ENCODE results near the gene KCNG4. TPM values are rescaled to one million over a fixed set of nuclear protein-coding genes. Genes with fewer than 3 reads are reported as not detected.

Gene KCNG4
- total and polyA plus RNA-seq, 4 donors, result not detected

DNA sequence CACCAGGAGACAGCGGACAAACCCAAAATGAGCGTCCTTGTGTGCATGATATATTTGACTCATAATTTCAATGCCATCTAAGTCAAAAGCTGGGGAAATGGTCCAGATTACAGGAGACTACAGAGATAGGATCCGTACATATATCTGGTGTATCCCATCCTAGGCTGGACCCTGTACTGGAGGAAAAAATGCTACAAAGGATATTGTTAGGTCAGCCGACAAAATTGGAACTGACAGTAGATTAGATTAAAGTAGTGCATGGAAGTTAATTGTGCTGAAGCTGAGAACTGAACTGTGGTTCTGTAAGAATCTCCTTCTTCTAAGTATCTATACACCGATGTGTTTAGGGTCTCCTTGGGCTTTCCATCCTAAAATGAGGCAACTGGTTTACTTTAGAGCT is 24.3 kb downstream of the KCNG4 start:
- Histone ChIP-seq H3K27ac (ENCODE audit: low read depth in 1 of 2, low read length in 2 of 2) (no peak overlapping the region), H3K36me3 (ENCODE audit: control insufficient read depth in 4 of 4, insufficient read depth in 3 of 4, low read depth in 1 of 4, low read length in 3 of 4) (no peaks in the 10 kb centered on the region), H3K27me3 (ENCODE audit: control insufficient read depth in 4 of 4, insufficient read depth in 4 of 4, low read length in 3 of 4) (peaks cover 0 to 2% (median 0%) of the 10 kb centered on the region in 4 donors), H3K4me1 (ENCODE audit: control insufficient read depth in 4 of 4, insufficient read depth in 4 of 4, low read length in 3 of 4) (no peaks in the 10 kb centered on the region), H3K4me3 (ENCODE audit: low read depth in 1 of 3, low read length in 3 of 3) (no peak overlapping the region), H3K9me3 (ENCODE audit: control insufficient read depth in 4 of 4, low read length in 3 of 4) (no peaks in the 10 kb centered on the region), H3K9ac (ENCODE audit: low read depth in 1 of 2, low read length in 2 of 2) (no peak overlapping the region)
- TF ChIP-seq FOXA2 (IDR thresholded peaks at IDR 0.05) (no peak), HNF4A (conservative IDR thresholded peaks at IDR 0.05) (no peak), TAF1 (conservative IDR thresholded peaks at IDR 0.05) (no peak), SP1 (IDR thresholded peaks at IDR 0.05) (no peak), EGR1 (IDR thresholded peaks at IDR 0.05; ENCODE audit: low read depth in 2 of 2) (no peak), RAD21 (IDR thresholded peaks at IDR 0.05) (no peak), JUND (IDR thresholded peaks at IDR 0.05) (no peak), YY1 (IDR thresholded peaks at IDR 0.05) (no peak), NR2F2 (IDR thresholded peaks at IDR 0.05) (no peak)
- TF ChIP-seq, protein P1, sequence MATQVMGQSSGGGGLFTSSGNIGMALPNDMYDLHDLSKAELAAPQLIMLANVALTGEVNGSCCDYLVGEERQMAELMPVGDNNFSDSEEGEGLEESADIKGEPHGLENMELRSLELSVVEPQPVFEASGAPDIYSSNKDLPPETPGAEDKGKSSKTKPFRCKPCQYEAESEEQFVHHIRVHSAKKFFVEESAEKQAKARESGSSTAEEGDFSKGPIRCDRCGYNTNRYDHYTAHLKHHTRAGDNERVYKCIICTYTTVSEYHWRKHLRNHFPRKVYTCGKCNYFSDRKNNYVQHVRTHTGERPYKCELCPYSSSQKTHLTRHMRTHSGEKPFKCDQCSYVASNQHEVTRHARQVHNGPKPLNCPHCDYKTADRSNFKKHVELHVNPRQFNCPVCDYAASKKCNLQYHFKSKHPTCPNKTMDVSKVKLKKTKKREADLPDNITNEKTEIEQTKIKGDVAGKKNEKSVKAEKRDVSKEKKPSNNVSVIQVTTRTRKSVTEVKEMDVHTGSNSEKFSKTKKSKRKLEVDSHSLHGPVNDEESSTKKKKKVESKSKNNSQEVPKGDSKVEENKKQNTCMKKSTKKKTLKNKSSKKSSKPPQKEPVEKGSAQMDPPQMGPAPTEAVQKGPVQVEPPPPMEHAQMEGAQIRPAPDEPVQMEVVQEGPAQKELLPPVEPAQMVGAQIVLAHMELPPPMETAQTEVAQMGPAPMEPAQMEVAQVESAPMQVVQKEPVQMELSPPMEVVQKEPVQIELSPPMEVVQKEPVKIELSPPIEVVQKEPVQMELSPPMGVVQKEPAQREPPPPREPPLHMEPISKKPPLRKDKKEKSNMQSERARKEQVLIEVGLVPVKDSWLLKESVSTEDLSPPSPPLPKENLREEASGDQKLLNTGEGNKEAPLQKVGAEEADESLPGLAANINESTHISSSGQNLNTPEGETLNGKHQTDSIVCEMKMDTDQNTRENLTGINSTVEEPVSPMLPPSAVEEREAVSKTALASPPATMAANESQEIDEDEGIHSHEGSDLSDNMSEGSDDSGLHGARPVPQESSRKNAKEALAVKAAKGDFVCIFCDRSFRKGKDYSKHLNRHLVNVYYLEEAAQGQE (IDR thresholded peaks at IDR 0.05), result no peak
- TF ChIP-seq, protein P2, sequence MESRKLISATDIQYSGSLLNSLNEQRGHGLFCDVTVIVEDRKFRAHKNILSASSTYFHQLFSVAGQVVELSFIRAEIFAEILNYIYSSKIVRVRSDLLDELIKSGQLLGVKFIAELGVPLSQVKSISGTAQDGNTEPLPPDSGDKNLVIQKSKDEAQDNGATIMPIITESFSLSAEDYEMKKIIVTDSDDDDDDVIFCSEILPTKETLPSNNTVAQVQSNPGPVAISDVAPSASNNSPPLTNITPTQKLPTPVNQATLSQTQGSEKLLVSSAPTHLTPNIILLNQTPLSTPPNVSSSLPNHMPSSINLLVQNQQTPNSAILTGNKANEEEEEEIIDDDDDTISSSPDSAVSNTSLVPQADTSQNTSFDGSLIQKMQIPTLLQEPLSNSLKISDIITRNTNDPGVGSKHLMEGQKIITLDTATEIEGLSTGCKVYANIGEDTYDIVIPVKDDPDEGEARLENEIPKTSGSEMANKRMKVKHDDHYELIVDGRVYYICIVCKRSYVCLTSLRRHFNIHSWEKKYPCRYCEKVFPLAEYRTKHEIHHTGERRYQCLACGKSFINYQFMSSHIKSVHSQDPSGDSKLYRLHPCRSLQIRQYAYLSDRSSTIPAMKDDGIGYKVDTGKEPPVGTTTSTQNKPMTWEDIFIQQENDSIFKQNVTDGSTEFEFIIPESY (IDR thresholded peaks at IDR 0.05), result no peak
- TF ChIP-seq, protein P3, sequence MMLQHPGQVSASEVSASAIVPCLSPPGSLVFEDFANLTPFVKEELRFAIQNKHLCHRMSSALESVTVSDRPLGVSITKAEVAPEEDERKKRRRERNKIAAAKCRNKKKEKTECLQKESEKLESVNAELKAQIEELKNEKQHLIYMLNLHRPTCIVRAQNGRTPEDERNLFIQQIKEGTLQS (IDR thresholded peaks at IDR 0.05), result no peak
- TF ChIP-seq, protein P4, sequence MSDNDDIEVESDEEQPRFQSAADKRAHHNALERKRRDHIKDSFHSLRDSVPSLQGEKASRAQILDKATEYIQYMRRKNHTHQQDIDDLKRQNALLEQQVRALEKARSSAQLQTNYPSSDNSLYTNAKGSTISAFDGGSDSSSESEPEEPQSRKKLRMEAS (IDR thresholded peaks at IDR 0.05), result no peak
- DNase-seq (ENCODE audit: low spot score), result no peak
- WGBS, result 82% methylated on average over 5 of the region's 5 CpGs

DNA sequence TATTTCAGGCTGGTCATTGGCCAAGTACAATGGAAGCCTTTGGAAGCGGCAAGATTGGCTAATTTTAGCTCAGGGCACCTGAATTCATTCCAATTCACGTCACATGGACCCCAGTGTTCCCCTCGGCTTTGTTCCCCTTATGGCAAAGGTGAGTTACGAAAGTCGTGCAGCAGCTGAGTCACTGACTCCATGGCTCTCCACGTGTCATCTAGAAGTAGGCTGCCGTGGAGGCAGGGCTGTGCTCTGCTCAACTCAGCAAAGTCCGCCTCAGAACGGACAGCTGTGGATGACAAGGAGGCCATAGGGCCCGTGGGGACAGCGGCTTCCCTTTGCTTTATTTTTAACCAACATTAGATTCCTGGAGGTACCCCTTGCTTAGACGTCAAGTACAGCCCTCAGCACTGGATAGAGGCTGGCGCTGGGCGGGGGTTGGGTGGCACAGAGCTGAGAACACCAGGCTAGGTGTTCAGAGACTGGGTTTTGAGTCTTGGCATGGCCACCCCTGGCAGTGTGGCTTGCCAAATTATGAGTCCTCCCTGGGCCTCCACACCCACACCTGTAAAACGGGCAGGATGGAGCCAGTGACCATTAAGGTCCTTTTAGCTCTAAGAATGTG is 25.3 kb downstream of the KCNG4 start:
- no peak for DNase-seq (ENCODE audit: low spot score)
- 85% methylated on average over 15 of the region's 15 CpGs for WGBS
- Histone ChIP-seq H3K9ac (ENCODE audit: low read depth in 1 of 2, low read length in 2 of 2) (no peak overlapping the region), H3K27ac (ENCODE audit: low read depth in 1 of 2, low read length in 2 of 2) (no peak overlapping the region), H3K4me1 (ENCODE audit: control insufficient read depth in 4 of 4, insufficient read depth in 4 of 4, low read length in 3 of 4) (no peaks in the 10 kb centered on the region), H3K4me3 (ENCODE audit: low read depth in 1 of 3, low read length in 3 of 3) (no peak overlapping the region), H3K9me3 (ENCODE audit: control insufficient read depth in 4 of 4, low read length in 3 of 4) (no peaks in the 10 kb centered on the region), H3K27me3 (ENCODE audit: control insufficient read depth in 4 of 4, insufficient read depth in 4 of 4, low read length in 3 of 4) (peaks cover 0 to 2% (median 0%) of the 10 kb centered on the region in 4 donors), H3K36me3 (ENCODE audit: control insufficient read depth in 4 of 4, insufficient read depth in 3 of 4, low read depth in 1 of 4, low read length in 3 of 4) (no peaks in the 10 kb centered on the region)
- no peak for TF ChIP-seq FOXA1 (IDR thresholded peaks at IDR 0.05)
- TF ChIP-seq, protein P4 (IDR thresholded peaks at IDR 0.05), result no peak

All from liver (tissue), 9 donors.